GM12878 (cell line): ENCODE data around the gene SOAT2. TPM values are rescaled to one million over a fixed set of nuclear protein-coding genes. Genes with fewer than 3 reads are reported as not detected.

Experiments
- ATAC-seq: fragments of 200-7000 bp; cut with Tn5 transposase; 3 replicates; pipeline ENCODE4 v1.9.1; 2020; ENCODE audit warnings: mild to moderate bottlenecking, moderate library complexity
- BruUV-seq: library from RNA; stranded (reverse); fragments of 400-500 nt; replicated peaks from 2 replicates; lab custom pipeline; 2021; lab: Mats Ljungman, UMichigan
- CTCF ChIA-PET: fragments of 300-600 bp; sonication (Branson Sonifier 250); formaldehyde crosslinking; extraction: SDS; loops from one replicate; lab custom pipeline; 2021; ENCODE audit warnings: inconsistent platforms; lab: Yijun Ruan, JAX
- POLR2A ChIA-PET: fragments of 350-600 bp; formaldehyde crosslinking; extraction: SDS; loops from one replicate; lab custom pipeline; 2021; ENCODE audit warnings: inconsistent platforms; lab: Charles Lee
- RAD21 ChIA-PET: fragments of 300-600 bp; sonication (Branson Sonifier 250); formaldehyde crosslinking; loops from one replicate; lab custom pipeline; 2023; ENCODE audit warnings: antibody characterized with exemption; ENCODE audit not compliant: unreplicated experiment; lab: Charles Lee
- SMC1A ChIA-PET: fragments of 300-600 bp; sonication (Branson Sonifier 250); formaldehyde crosslinking; loops from one replicate; lab custom pipeline; 2023; ENCODE audit not compliant: unreplicated experiment, uncharacterized antibody; lab: Charles Lee
- DNase-seq: peaks from one replicate; pipeline ENCODE4 v3.0.0-alpha.2; 2011; ENCODE audit warnings: low read depth, low spot score
- FAIRE-seq: peaks from 3 replicates; lab custom pipeline; 2011; peaks lifted over from hg19 to GRCh38; lab: Jason Lieb, UNC
- H2AFZ ChIP-seq: 2 replicates; pipeline ENCODE4 v1.6.0; 2011; ENCODE audit warnings: low read depth, low read length, control low read depth; ENCODE audit not compliant: control insufficient read depth
- H3K27ac ChIP-seq: 2 replicates; pipeline ENCODE4 v1.5.1; 2011; ENCODE audit warnings: control low read depth; ENCODE audit not compliant: control insufficient read depth, insufficient read depth
- H3K27me3 ChIP-seq, 2 experiments: replicated peaks in 1 of 2; 2 replicates each; pipeline versions ENCODE4 v1.6.0 to v1.6.1; 2011; ENCODE audit warnings: low read length in 1 of 2; ENCODE audit not compliant: control insufficient read depth in 2 of 2, insufficient read depth in 2 of 2
- H3K36me3 ChIP-seq, 2 experiments: 2 replicates each; pipeline ENCODE4 v1.5.1; 2011; ENCODE audit warnings: low read length in 1 of 2; ENCODE audit not compliant: control insufficient read depth in 2 of 2, insufficient read depth in 2 of 2
- H3K4me1 ChIP-seq: 2 replicates; pipeline ENCODE4 v1.6.1; 2011; ENCODE audit warnings: mild to moderate bottlenecking, low read length, moderate library complexity, mixed read lengths; ENCODE audit not compliant: control insufficient read depth, insufficient read depth
- H3K4me2 ChIP-seq: 2 replicates; pipeline ENCODE4 v1.6.0; 2011; ENCODE audit warnings: control low read depth; ENCODE audit not compliant: control insufficient read depth, insufficient read depth
- H3K4me3 ChIP-seq: fragments of 200-600 bp; sonication (generic); 2 replicates; pipeline ENCODE4 v1.5.1; 2016
- H3K79me2 ChIP-seq: 2 replicates; pipeline ENCODE4 v1.6.0; 2011; ENCODE audit warnings: low read length; ENCODE audit not compliant: control insufficient read depth, insufficient read depth
- H3K9ac ChIP-seq: 2 replicates; pipeline ENCODE4 v1.8.0; 2011; ENCODE audit warnings: low read length, control low read depth, mixed read lengths; ENCODE audit not compliant: control insufficient read depth, insufficient read depth
- H3K9me3 ChIP-seq: replicated peaks from 3 replicates; pipeline ENCODE4 v1.5.1; 2011; ENCODE audit warnings: mild to moderate bottlenecking, low read length; ENCODE audit not compliant: control insufficient read depth, insufficient read depth
- H4K20me1 ChIP-seq: 2 replicates; pipeline ENCODE4 v1.6.0; 2011; ENCODE audit not compliant: control insufficient read depth, insufficient read depth
- CHD2 ChIP-seq: IDR thresholded peaks from 2 replicates; pipeline ENCODE4 v1.6.1; 2011; ENCODE audit warnings: low read depth, low read length, improper control_type of control experiment, borderline replicate concordance
- CREM ChIP-seq: IDR thresholded peaks from 2 replicates; pipeline ENCODE4 v1.6.1; 2014; ENCODE audit warnings: antibody characterized with exemption, low read depth
- E2F8 ChIP-seq: fragments of 450-650 bp; IDR thresholded peaks from 2 replicates; pipeline ENCODE4 v1.6.1; 2018; ENCODE audit warnings: mild to moderate bottlenecking, low read depth, moderate library complexity; ENCODE audit not compliant: partially characterized antibody
- HDGF ChIP-seq: fragments of 450-650 bp; IDR thresholded peaks from 2 replicates; pipeline ENCODE4 v1.6.1; 2016; ENCODE audit warnings: antibody characterized with exemption
- IKZF2 ChIP-seq, 2 experiments: fragments of 450-650 bp; IDR thresholded peaks; 2 replicates each; pipeline ENCODE4 v1.6.1; 2017; ENCODE audit warnings: mild to moderate bottlenecking in 2 of 2, moderate library complexity in 2 of 2
- POU2F2 ChIP-seq: IDR thresholded peaks from 3 replicates; pipeline ENCODE4 v1.6.1; 2011; ENCODE audit warnings: low read depth, mild to moderate bottlenecking, low read length, borderline replicate concordance
- RB1 ChIP-seq: fragments of 450-650 bp; formaldehyde crosslinking; IDR thresholded peaks from 2 replicates; pipeline ENCODE4 v1.6.1; 2017; ENCODE audit warnings: mild to moderate bottlenecking, borderline replicate concordance
- SP1 ChIP-seq: IDR thresholded peaks from one replicate; pipeline ENCODE4 v1.6.1; 2011; ENCODE audit warnings: low read depth, low read length
- SUPT20H ChIP-seq: IDR thresholded peaks from 2 replicates; pipeline ENCODE4 v1.6.1; 2011; ENCODE audit warnings: low read depth, mild to moderate bottlenecking, low read length, moderate library complexity, borderline replicate concordance; ENCODE audit not compliant: control insufficient read depth
- TAF1 ChIP-seq: IDR thresholded peaks from 2 replicates; pipeline ENCODE4 v1.6.1; 2011; ENCODE audit warnings: mild to moderate bottlenecking, low read depth, low read length, borderline replicate concordance
- WRNIP1 ChIP-seq: IDR thresholded peaks from 2 replicates; pipeline ENCODE4 v1.6.1; 2011; ENCODE audit warnings: low read depth, low read length, improper control_type of control experiment, borderline replicate concordance
- ZBED1 ChIP-seq: IDR thresholded peaks from 2 replicates; pipeline ENCODE4 v1.6.1; 2016; ENCODE audit warnings: borderline replicate concordance
- ZNF687 ChIP-seq: fragments of 450-650 bp; IDR thresholded peaks from 2 replicates; pipeline ENCODE4 v1.6.1; 2017; ENCODE audit warnings: mild to moderate bottlenecking, moderate library complexity
- WGBS: methylation state at CpG from one replicate; pipeline ENCODE4 v1.1.6; 2016; ENCODE audit warnings: low lambda C conversion rate; ENCODE audit not compliant: insufficient replicate concordance, insufficient coverage; ENCODE audit errors: missing lambda C conversion rate; 5-methylcytosine and 5-hydroxymethylcytosine counted together
- in situ Hi-C: fragments of 300-500 bp; cut with MboI; formaldehyde crosslinking; loops from 9 replicates; pipeline ENCODE4 v1.14.3; 2018; ENCODE audit warnings: mixed read lengths
- intact Hi-C: fragments of 100-400 bp; cut with micrococcal nuclease; formaldehyde crosslinking; loops from one replicate; pipeline ENCODE4 v1.14.2; 2022; ENCODE audit not compliant: unreplicated experiment
- polyA plus RNA-seq, 11 experiments: library from polyadenylated mRNA; depleted of rRNA in 4 of 11; unstranded in 6 of 11; stranded (reverse) in 5 of 11; fragments of >200 nt; fragmentation: Nextera tagmentation in 4 of 11; fragmentation: Illumina TruSeq in 1 of 11; extraction: Ambion mirVana in 4 of 11; extraction: Trizol in 1 of 11; gene quantifications; 1 replicate in 1 of 11; 2 replicates in 10 of 11; pipeline versions ENCODE4 v1.2.1 to v1.2.3, GENCODE V29; 2011 to 2016; ENCODE audit warnings: inconsistent platforms in 2 of 11, missing spikeins in 2 of 11, low read depth in 1 of 11
- total RNA-seq, 4 experiments: library from RNA; depleted of rRNA in 3 of 4; stranded (reverse); fragments of >200 nt in 3 of 4; fragmentation: Illumina TruSeq in 1 of 4; extraction: Trizol in 1 of 4; gene quantifications; 2 replicates each; pipeline versions ENCODE4 v1.2.1 to v1.2.3, GENCODE V29; 2013 to 2021
- TF ChIP-seq, protein P1 (sequence below): fragments of 450-650 bp; IDR thresholded peaks from 2 replicates; pipeline ENCODE4 v1.6.1; 2017; ENCODE audit warnings: mild to moderate bottlenecking, moderate library complexity

SOAT2 gene
- total and polyA plus RNA-seq, 10 of the 15 experiments (the other 5 are each of a cell fraction or from before 2014, with no cell fraction given) = 0.08 to 1.7 (median 0.69) TPM

DNA sequence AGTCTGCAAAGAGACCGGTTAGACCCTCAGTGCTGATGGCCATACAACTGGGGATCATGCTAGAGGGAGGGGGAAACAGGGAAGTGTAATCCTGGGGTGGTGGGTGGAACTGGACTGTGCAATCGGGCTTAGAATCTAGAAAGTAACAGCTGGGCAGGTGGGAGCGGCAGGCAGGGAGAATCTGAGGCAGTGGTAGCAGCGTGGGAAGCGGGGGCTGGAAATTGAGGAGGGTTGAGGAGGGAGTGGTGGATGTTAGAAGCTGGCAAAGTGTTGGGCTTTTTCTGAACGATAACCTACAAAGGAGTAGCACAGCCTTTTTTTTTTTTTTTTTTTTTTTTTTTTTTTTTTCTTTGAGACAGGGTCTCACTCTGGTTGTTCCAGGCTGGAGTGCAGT, 8.9 kb upstream of the SOAT2 start:
- no peak for DNase-seq
- Histone ChIP-seq H3K27ac (no peak overlapping the region), H3K4me2 (no peak overlapping the region), H3K9ac (no peak overlapping the region), H3K27me3 (peaks cover 0 to 6% of the 10 kb centered on the region in 2 experiments; a peak in 3 of 4 replicates), H4K20me1 (no peaks in the 10 kb centered on the region), H3K4me1 (peaks cover 9% of the 10 kb centered on the region), H3K4me3 (no peak overlapping the region), H3K9me3 (no peaks in the 10 kb centered on the region), H2AFZ (no peak overlapping the region), H3K79me2 (no peaks in the 10 kb centered on the region), H3K36me3 (no peaks in the 10 kb centered on the region)
- in situ Hi-C loops (no loop called here), intact Hi-C loops (no loop called here)
- CTCF ChIA-PET = interaction anchor here (0.9 to 11.8 kb wide), 3 partner anchors 8 to 27 kb away, joined by 3 to 177 read pairs (median 24); partner anchors contain the start of gene SPRYD3
- RAD21 ChIA-PET = interaction anchor here (0.6 kb wide), 1 partner anchor 65 kb away, joined by 3 read pairs; no protein-coding TSS in a partner anchor
- POLR2A ChIA-PET = interaction anchor here (0.7 to 1.9 kb wide), 3 partner anchors 8 to 33 kb away, joined by 4 to 7 read pairs (median 5); partner anchors contain the start of genes SOAT2 and SPRYD3
- 74% methylated on average over 6 of the region's 6 CpGs for WGBS
- no peak for FAIRE-seq
- SMC1A ChIA-PET = interaction anchor here (0.6 to 1.7 kb wide), 5 partner anchors 16 to 89 kb away, joined by 3 to 13 read pairs (median 4); partner anchors contain the start of gene SPRYD3
- no TSS peak for BruUV-seq
- no peak for ATAC-seq
- no peak for TF ChIP-seq RB1
- TF ChIP-seq ZNF687 = no peak
- no peak for TF ChIP-seq ZBED1
- no peak for TF ChIP-seq IKZF2 (IDR thresholded peaks at IDR 0.05)
- TF ChIP-seq SUPT20H = no peak
- TF ChIP-seq, protein P1, sequence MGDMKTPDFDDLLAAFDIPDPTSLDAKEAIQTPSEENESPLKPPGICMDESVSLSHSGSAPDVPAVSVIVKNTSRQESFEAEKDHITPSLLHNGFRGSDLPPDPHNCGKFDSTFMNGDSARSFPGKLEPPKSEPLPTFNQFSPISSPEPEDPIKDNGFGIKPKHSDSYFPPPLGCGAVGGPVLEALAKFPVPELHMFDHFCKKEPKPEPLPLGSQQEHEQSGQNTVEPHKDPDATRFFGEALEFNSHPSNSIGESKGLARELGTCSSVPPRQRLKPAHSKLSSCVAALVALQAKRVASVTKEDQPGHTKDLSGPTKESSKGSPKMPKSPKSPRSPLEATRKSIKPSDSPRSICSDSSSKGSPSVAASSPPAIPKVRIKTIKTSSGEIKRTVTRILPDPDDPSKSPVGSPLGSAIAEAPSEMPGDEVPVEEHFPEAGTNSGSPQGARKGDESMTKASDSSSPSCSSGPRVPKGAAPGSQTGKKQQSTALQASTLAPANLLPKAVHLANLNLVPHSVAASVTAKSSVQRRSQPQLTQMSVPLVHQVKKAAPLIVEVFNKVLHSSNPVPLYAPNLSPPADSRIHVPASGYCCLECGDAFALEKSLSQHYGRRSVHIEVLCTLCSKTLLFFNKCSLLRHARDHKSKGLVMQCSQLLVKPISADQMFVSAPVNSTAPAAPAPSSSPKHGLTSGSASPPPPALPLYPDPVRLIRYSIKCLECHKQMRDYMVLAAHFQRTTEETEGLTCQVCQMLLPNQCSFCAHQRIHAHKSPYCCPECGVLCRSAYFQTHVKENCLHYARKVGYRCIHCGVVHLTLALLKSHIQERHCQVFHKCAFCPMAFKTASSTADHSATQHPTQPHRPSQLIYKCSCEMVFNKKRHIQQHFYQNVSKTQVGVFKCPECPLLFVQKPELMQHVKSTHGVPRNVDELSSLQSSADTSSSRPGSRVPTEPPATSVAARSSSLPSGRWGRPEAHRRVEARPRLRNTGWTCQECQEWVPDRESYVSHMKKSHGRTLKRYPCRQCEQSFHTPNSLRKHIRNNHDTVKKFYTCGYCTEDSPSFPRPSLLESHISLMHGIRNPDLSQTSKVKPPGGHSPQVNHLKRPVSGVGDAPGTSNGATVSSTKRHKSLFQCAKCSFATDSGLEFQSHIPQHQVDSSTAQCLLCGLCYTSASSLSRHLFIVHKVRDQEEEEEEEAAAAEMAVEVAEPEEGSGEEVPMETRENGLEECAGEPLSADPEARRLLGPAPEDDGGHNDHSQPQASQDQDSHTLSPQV = no peak
- TF ChIP-seq WRNIP1 = no peak
- no peak for TF ChIP-seq POU2F2
- TF ChIP-seq CHD2 = no peak
- no peak for TF ChIP-seq E2F8
- TF ChIP-seq SP1 = no peak
- no peak for TF ChIP-seq CREM
- no peak for TF ChIP-seq HDGF
- no peak for TF ChIP-seq TAF1
